HEK293 (cell line): ENCODE data around the gene BTBD9.

Experiments used
- CTCF ChIA-PET: fragments of 350-600 bp; formaldehyde crosslinking; extraction: SDS; loops from one replicate; lab custom pipeline; 2021; ENCODE audit warnings: antibody characterized with exemption; lab: Yijun Ruan, JAX
- POLR2A ChIA-PET: fragments of 300-600 bp; formaldehyde crosslinking; extraction: SDS; loops from one replicate; lab custom pipeline; 2020; ENCODE audit warnings: antibody characterized with exemption, inconsistent platforms; lab: Yijun Ruan, JAX
- H3K27ac ChIP-seq: fragments of 200-500 bp; sonication (Bioruptor generic); 2 replicates; pipeline ENCODE4 v1.5.1; 2014; ENCODE audit warnings: low read depth, low read length, control low read depth, inconsistent platforms; ENCODE audit errors: extremely low read depth
- H3K36me3 ChIP-seq, 2 experiments: fragments of 200-500 bp in 1 of 2; sonication (Bioruptor generic) in 1 of 2; 1 replicate in 1 of 2; 2 replicates in 1 of 2; pipeline ENCODE4 v1.5.1; 2014 to 2017; ENCODE audit warnings: inconsistent platforms in 2 of 2, low read length in 2 of 2; ENCODE audit not compliant: control insufficient read depth in 2 of 2, insufficient read depth in 1 of 2
- H3K4me1 ChIP-seq: fragments of 200-500 bp; sonication (Bioruptor generic); 2 replicates; pipeline ENCODE4 v1.5.1; 2014; ENCODE audit warnings: mild to moderate bottlenecking, low read length, inconsistent platforms; ENCODE audit not compliant: control insufficient read depth, insufficient read depth
- H3K4me3 ChIP-seq: 2 replicates; pipeline ENCODE4 v1.5.1; 2011; ENCODE audit warnings: low read depth, mild to moderate bottlenecking, control low read depth, low read length, moderate library complexity
- H3K9me3 ChIP-seq: fragments of 200-500 bp; sonication (Bioruptor generic); 2 replicates; pipeline ENCODE4 v1.5.1; 2014; ENCODE audit warnings: low read depth, low read length, inconsistent platforms; ENCODE audit not compliant: control insufficient read depth, insufficient read depth
- GLIS2 ChIP-seq: fragments of 450-650 bp; formaldehyde crosslinking; IDR thresholded peaks from 2 replicates; pipeline ENCODE4 v1.5.1; 2016; ENCODE audit warnings: missing biosample characterization, missing genetic modification characterization
- KLF8 ChIP-seq: fragments of 450-650 bp; formaldehyde crosslinking; IDR thresholded peaks from 2 replicates; pipeline ENCODE4 v1.5.1; 2016; ENCODE audit warnings: missing biosample characterization, missing genetic modification characterization
- MEIS1 ChIP-seq: sonication (generic); formaldehyde crosslinking; IDR thresholded peaks from 2 replicates; pipeline ENCODE4 v1.8.1; 2022; ENCODE audit warnings: missing genetic modification reagents, mild to moderate bottlenecking, borderline replicate concordance
- OSR2 ChIP-seq: fragments of 450-650 bp; formaldehyde crosslinking; IDR thresholded peaks from 2 replicates; pipeline ENCODE4 v1.5.1; 2016; ENCODE audit warnings: missing biosample characterization, missing genetic modification characterization
- ZFHX2 ChIP-seq: fragments of 450-650 bp; formaldehyde crosslinking; conservative IDR thresholded peaks from 2 replicates; pipeline ENCODE4 v1.5.1; 2016; ENCODE audit warnings: missing biosample characterization, missing genetic modification characterization
- ZFP37 ChIP-seq: fragments of 450-650 bp; formaldehyde crosslinking; IDR thresholded peaks from 2 replicates; pipeline ENCODE4 v1.5.1; 2016; ENCODE audit warnings: missing biosample characterization, missing genetic modification characterization
- ZNF133 ChIP-seq: fragments of 450-650 bp; formaldehyde crosslinking; IDR thresholded peaks from 2 replicates; pipeline ENCODE4 v1.5.1; 2016; ENCODE audit warnings: missing biosample characterization, missing genetic modification characterization
- ZNF155 ChIP-seq: fragments of 450-650 bp; formaldehyde crosslinking; IDR thresholded peaks from 2 replicates; pipeline ENCODE4 v1.5.1; 2016; ENCODE audit warnings: missing biosample characterization, missing genetic modification characterization
- ZNF211 ChIP-seq: fragments of 450-650 bp; formaldehyde crosslinking; IDR thresholded peaks from 2 replicates; pipeline ENCODE4 v1.5.1; 2016; ENCODE audit warnings: low read depth, missing biosample characterization, missing genetic modification characterization
- ZNF214 ChIP-seq: fragments of 450-650 bp; formaldehyde crosslinking; IDR thresholded peaks from 2 replicates; pipeline ENCODE4 v1.5.1; 2017; ENCODE audit warnings: missing biosample characterization, mild to moderate bottlenecking, missing genetic modification characterization, borderline replicate concordance
- ZNF404 ChIP-seq: fragments of 450-650 bp; formaldehyde crosslinking; IDR thresholded peaks from 2 replicates; pipeline ENCODE4 v1.5.1; 2017; ENCODE audit warnings: missing biosample characterization, missing genetic modification characterization
- ZNF501 ChIP-seq: fragments of 450-650 bp; formaldehyde crosslinking; IDR thresholded peaks from 2 replicates; pipeline ENCODE4 v1.5.1; 2016; ENCODE audit warnings: missing biosample characterization, missing genetic modification characterization
- ZNF530 ChIP-seq: fragments of 450-650 bp; formaldehyde crosslinking; IDR thresholded peaks from 2 replicates; pipeline ENCODE4 v1.5.1; 2016; ENCODE audit warnings: low read depth, missing biosample characterization, missing genetic modification characterization
- TF ChIP-seq, protein P1 (sequence below): fragments of 450-650 bp; formaldehyde crosslinking; IDR thresholded peaks from 2 replicates; pipeline ENCODE4 v1.5.1; 2016; ENCODE audit warnings: missing biosample characterization, missing genetic modification characterization
- TF ChIP-seq, protein P2 (sequence below): fragments of 450-650 bp; formaldehyde crosslinking; IDR thresholded peaks from 2 replicates; pipeline ENCODE4 v1.5.1; 2016; ENCODE audit warnings: missing biosample characterization, missing genetic modification characterization
- TF ChIP-seq, protein P3 (sequence below): fragments of 450-650 bp; formaldehyde crosslinking; IDR thresholded peaks from 2 replicates; pipeline ENCODE4 v1.5.1; 2016; ENCODE audit warnings: missing biosample characterization, missing genetic modification characterization
- TF ChIP-seq, protein P4 (sequence below): fragments of 450-650 bp; formaldehyde crosslinking; IDR thresholded peaks from 2 replicates; pipeline ENCODE4 v1.5.0; 2017; ENCODE audit warnings: missing biosample characterization, missing genetic modification characterization, borderline replicate concordance
- TF ChIP-seq, protein P5 (sequence below): fragments of 450-650 bp; formaldehyde crosslinking; IDR thresholded peaks from 2 replicates; pipeline ENCODE4 v1.5.1; 2016; ENCODE audit warnings: missing biosample characterization, missing genetic modification characterization
- TF ChIP-seq, protein P6 (sequence below): fragments of 450-650 bp; formaldehyde crosslinking; IDR thresholded peaks from 2 replicates; pipeline ENCODE4 v1.5.1; 2016; ENCODE audit warnings: missing biosample characterization, missing genetic modification characterization
- TF ChIP-seq, protein P7 (sequence below): fragments of 450-650 bp; formaldehyde crosslinking; IDR thresholded peaks from 2 replicates; pipeline ENCODE4 v1.5.1; 2016; ENCODE audit warnings: missing biosample characterization, missing genetic modification characterization, borderline replicate concordance
- TF ChIP-seq, protein P8 (sequence below): fragments of 450-650 bp; formaldehyde crosslinking; IDR thresholded peaks from 2 replicates; pipeline ENCODE4 v1.5.1; 2017; ENCODE audit warnings: missing biosample characterization, missing genetic modification characterization

The BTBD9 gene

DNA sequence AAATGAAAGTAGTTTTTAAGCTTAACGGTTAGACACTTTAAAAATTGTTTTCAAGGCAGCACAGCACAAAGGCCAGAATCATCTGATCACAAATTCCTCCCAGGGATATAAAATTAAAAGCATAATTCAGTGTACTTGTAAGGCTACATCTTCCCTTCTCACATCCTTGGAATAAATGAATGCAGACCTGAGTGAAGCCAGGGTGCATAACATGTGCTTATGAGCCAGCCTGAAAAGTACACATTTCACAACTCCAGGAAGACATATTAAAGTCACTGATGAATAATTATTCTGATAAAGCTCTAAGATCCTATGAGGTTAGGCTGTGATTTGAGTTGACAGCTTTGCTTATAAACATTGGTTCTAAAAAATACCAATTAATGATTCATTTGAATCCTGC, 163.6 kb downstream of the BTBD9 start:
- H3K4me3 ChIP-seq: no peak overlapping the region
- ChIA-PET POLR2A (no interaction called here), CTCF (interaction anchor here (1.4 kb wide), 1 partner anchor 18 kb away, joined by 12 read pairs; no protein-coding TSS in a partner anchor)
- TF ChIP-seq, protein P1, sequence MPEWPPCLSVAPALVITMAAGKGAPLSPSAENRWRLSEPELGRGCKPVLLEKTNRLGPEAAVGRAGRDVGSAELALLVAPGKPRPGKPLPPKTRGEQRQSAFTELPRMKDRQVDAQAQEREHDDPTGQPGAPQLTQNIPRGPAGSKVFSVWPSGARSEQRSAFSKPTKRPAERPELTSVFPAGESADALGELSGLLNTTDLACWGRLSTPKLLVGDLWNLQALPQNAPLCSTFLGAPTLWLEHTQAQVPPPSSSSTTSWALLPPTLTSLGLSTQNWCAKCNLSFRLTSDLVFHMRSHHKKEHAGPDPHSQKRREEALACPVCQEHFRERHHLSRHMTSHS (tag by site-specific recombination): no peak
- no peak for TF ChIP-seq OSR2 (tag by site-specific recombination)
- TF ChIP-seq ZNF211: no peak
- no peak for TF ChIP-seq MEIS1 (CRISPR knock-in tag)
- TF ChIP-seq, protein P2, sequence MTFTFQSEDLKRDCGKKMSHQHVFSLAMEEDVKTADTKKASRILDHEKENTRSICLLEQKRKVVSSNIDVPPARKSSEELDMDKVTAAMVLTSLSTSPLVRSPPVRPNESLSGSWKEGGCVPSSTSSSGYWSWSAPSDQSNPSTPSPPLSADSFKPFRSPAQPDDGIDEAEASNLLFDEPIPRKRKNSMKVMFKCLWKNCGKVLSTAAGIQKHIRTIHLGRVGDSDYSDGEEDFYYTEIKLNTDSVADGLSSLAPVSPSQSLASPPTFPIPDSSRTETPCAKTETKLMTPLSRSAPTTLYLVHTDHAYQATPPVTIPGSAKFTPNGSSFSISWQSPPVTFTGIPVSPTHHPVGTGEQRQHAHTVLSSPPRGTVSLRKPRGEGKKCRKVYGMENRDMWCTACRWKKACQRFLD: no peak
- no peaks in the 10 kb centered on the region for H3K36me3 ChIP-seq
- H3K27ac ChIP-seq: no peak overlapping the region
- H3K4me1 ChIP-seq: no peaks in the 10 kb centered on the region; the same call in 1 of the 2 replicates
- H3K9me3 ChIP-seq: no peaks in the 10 kb centered on the region

DNA sequence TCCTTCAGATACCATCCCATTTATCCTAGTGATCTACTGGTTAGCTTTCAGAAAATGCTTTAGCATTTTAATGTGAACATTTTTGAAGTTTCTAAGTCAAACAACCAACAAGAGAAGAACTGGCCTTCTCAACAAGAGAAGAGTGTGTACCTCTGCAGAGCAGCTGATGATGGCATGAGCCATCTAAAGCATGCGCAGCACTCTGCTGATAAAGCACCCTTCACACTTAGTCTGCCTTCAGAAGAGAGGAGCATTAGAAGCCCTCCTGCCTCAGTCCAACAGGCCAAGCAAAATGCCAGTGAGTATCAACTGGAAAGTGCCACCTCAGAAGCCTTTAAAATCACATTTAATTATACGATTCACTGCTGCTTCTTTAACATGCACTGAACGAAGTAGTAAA, 169.2 kb downstream of the BTBD9 start:
- Histone ChIP-seq H3K36me3 (no peaks in the 10 kb centered on the region), H3K4me3 (no peak overlapping the region), H3K27ac (no peak overlapping the region), H3K9me3 (no peaks in the 10 kb centered on the region), H3K4me1 (no peaks in the 10 kb centered on the region)
- TF ChIP-seq ZNF404 (tag by site-specific recombination): no peak
- no peak for TF ChIP-seq ZNF530
- no peak for TF ChIP-seq ZNF214 (tag by site-specific recombination)
- TF ChIP-seq, protein P3, sequence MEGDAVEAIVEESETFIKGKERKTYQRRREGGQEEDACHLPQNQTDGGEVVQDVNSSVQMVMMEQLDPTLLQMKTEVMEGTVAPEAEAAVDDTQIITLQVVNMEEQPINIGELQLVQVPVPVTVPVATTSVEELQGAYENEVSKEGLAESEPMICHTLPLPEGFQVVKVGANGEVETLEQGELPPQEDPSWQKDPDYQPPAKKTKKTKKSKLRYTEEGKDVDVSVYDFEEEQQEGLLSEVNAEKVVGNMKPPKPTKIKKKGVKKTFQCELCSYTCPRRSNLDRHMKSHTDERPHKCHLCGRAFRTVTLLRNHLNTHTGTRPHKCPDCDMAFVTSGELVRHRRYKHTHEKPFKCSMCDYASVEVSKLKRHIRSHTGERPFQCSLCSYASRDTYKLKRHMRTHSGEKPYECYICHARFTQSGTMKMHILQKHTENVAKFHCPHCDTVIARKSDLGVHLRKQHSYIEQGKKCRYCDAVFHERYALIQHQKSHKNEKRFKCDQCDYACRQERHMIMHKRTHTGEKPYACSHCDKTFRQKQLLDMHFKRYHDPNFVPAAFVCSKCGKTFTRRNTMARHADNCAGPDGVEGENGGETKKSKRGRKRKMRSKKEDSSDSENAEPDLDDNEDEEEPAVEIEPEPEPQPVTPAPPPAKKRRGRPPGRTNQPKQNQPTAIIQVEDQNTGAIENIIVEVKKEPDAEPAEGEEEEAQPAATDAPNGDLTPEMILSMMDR (tag by site-specific recombination): no peak
- TF ChIP-seq ZNF133: no peak
- no peak for TF ChIP-seq GLIS2 (tag by site-specific recombination)
- no peak for TF ChIP-seq ZFP37 (tag by site-specific recombination)
- TF ChIP-seq, protein P4, sequence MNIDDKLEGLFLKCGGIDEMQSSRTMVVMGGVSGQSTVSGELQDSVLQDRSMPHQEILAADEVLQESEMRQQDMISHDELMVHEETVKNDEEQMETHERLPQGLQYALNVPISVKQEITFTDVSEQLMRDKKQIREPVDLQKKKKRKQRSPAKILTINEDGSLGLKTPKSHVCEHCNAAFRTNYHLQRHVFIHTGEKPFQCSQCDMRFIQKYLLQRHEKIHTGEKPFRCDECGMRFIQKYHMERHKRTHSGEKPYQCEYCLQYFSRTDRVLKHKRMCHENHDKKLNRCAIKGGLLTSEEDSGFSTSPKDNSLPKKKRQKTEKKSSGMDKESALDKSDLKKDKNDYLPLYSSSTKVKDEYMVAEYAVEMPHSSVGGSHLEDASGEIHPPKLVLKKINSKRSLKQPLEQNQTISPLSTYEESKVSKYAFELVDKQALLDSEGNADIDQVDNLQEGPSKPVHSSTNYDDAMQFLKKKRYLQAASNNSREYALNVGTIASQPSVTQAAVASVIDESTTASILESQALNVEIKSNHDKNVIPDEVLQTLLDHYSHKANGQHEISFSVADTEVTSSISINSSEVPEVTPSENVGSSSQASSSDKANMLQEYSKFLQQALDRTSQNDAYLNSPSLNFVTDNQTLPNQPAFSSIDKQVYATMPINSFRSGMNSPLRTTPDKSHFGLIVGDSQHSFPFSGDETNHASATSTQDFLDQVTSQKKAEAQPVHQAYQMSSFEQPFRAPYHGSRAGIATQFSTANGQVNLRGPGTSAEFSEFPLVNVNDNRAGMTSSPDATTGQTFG (tag by site-specific recombination): no peak
- TF ChIP-seq ZNF155 (tag by site-specific recombination): no peak
- TF ChIP-seq ZNF501 (tag by site-specific recombination): no peak
- TF ChIP-seq, protein P5, sequence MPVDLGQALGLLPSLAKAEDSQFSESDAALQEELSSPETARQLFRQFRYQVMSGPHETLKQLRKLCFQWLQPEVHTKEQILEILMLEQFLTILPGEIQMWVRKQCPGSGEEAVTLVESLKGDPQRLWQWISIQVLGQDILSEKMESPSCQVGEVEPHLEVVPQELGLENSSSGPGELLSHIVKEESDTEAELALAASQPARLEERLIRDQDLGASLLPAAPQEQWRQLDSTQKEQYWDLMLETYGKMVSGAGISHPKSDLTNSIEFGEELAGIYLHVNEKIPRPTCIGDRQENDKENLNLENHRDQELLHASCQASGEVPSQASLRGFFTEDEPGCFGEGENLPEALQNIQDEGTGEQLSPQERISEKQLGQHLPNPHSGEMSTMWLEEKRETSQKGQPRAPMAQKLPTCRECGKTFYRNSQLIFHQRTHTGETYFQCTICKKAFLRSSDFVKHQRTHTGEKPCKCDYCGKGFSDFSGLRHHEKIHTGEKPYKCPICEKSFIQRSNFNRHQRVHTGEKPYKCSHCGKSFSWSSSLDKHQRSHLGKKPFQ: no peak
- TF ChIP-seq, protein P6, sequence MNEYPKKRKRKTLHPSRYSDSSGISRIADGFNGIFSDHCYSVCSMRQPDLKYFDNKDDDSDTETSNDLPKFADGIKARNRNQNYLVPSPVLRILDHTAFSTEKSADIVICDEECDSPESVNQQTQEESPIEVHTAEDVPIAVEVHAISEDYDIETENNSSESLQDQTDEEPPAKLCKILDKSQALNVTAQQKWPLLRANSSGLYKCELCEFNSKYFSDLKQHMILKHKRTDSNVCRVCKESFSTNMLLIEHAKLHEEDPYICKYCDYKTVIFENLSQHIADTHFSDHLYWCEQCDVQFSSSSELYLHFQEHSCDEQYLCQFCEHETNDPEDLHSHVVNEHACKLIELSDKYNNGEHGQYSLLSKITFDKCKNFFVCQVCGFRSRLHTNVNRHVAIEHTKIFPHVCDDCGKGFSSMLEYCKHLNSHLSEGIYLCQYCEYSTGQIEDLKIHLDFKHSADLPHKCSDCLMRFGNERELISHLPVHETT (tag by site-specific recombination): no peak
- TF ChIP-seq, protein P7, sequence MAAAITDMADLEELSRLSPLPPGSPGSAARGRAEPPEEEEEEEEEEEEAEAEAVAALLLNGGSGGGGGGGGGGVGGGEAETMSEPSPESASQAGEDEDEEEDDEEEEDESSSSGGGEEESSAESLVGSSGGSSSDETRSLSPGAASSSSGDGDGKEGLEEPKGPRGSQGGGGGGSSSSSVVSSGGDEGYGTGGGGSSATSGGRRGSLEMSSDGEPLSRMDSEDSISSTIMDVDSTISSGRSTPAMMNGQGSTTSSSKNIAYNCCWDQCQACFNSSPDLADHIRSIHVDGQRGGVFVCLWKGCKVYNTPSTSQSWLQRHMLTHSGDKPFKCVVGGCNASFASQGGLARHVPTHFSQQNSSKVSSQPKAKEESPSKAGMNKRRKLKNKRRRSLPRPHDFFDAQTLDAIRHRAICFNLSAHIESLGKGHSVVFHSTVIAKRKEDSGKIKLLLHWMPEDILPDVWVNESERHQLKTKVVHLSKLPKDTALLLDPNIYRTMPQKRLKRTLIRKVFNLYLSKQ: no peak
- TF ChIP-seq ZFHX2 (tag by site-specific recombination): no peak
- TF ChIP-seq, protein P8, sequence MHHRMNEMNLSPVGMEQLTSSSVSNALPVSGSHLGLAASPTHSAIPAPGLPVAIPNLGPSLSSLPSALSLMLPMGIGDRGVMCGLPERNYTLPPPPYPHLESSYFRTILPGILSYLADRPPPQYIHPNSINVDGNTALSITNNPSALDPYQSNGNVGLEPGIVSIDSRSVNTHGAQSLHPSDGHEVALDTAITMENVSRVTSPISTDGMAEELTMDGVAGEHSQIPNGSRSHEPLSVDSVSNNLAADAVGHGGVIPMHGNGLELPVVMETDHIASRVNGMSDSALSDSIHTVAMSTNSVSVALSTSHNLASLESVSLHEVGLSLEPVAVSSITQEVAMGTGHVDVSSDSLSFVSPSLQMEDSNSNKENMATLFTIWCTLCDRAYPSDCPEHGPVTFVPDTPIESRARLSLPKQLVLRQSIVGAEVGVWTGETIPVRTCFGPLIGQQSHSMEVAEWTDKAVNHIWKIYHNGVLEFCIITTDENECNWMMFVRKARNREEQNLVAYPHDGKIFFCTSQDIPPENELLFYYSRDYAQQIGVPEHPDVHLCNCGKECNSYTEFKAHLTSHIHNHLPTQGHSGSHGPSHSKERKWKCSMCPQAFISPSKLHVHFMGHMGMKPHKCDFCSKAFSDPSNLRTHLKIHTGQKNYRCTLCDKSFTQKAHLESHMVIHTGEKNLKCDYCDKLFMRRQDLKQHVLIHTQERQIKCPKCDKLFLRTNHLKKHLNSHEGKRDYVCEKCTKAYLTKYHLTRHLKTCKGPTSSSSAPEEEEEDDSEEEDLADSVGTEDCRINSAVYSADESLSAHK (tag by site-specific recombination): no peak
- no peak for TF ChIP-seq KLF8
- CTCF ChIA-PET: no interaction called here
- POLR2A ChIA-PET: no interaction called here
